WTC11 (cell line): Measurements from ENCODE around the gene BRME1.

Experiments used
- CTCF ChIP-seq: fragments of 200-600 bp; IDR thresholded peaks from 2 replicates; pipeline ENCODE4 v1.8.0; 2022; ENCODE audit warnings: antibody characterized with exemption
- FOXK1 ChIP-seq: sonication (generic); formaldehyde crosslinking; IDR thresholded peaks from 2 replicates; pipeline ENCODE4 v1.8.0; 2022; ENCODE audit warnings: mild to moderate bottlenecking, moderate library complexity, missing genetic modification reagents
- RELA ChIP-seq: sonication (generic); formaldehyde crosslinking; IDR thresholded peaks from 2 replicates; pipeline ENCODE4 v1.8.1; 2022; ENCODE audit warnings: missing genetic modification reagents, mild to moderate bottlenecking, borderline replicate concordance
- ZNF121 ChIP-seq: sonication (generic); formaldehyde crosslinking; IDR thresholded peaks from 2 replicates; pipeline ENCODE4 v1.8.0; 2023; ENCODE audit warnings: missing genetic modification reagents
- ZNF138 ChIP-seq: sonication (generic); formaldehyde crosslinking; conservative IDR thresholded peaks from 2 replicates; pipeline ENCODE4 v1.8.1; 2022; ENCODE audit warnings: mild to moderate bottlenecking, moderate library complexity, missing genetic modification reagents
- ZNF416 ChIP-seq: fragments of 250-450 bp; sonication (Bioruptor Pico); IDR thresholded peaks from 2 replicates; pipeline ENCODE4 v1.9.0; 2021; ENCODE audit warnings: mild to moderate bottlenecking, inconsistent platforms
- ZNF423 ChIP-seq: fragments of 250-450 bp; sonication (Bioruptor Pico); IDR thresholded peaks from 2 replicates; pipeline ENCODE4 v2.1.2; 2022; ENCODE audit warnings: mild to moderate bottlenecking, moderate library complexity
- ZNF512 ChIP-seq: sonication (generic); formaldehyde crosslinking; IDR thresholded peaks from 2 replicates; pipeline ENCODE4 v1.8.1; 2022; ENCODE audit warnings: missing genetic modification reagents, borderline replicate concordance

GRCh38 chr19:13876834-13877233 lies 29.1 kb downstream of the BRME1 start, which contains the start of gene NANOS3:
- TF ChIP-seq CTCF, result no peak
- TF ChIP-seq RELA (CRISPR knock-in tag), result no peak
- no peak for TF ChIP-seq ZNF416 (CRISPR knock-in tag)
- TF ChIP-seq ZNF512 (CRISPR knock-in tag), result no peak
- no peak for TF ChIP-seq ZNF121 (CRISPR knock-in tag)
- no peak for TF ChIP-seq ZNF423 (CRISPR knock-in tag)
- TF ChIP-seq FOXK1, result no peak
- TF ChIP-seq ZNF138 (CRISPR knock-in tag), result no peak
